Measurements from ENCODE around the gene ABHD17A.
A peak's percentile ranks its signal among the peaks of the same experiment; 100 is the strongest.
"Not testable (repeated sequence)": the region's sequence is repeated elsewhere in the genome, so short reads cannot be mapped to it uniquely, and the experiment has no call there.

The ABHD17A gene

DNA sequence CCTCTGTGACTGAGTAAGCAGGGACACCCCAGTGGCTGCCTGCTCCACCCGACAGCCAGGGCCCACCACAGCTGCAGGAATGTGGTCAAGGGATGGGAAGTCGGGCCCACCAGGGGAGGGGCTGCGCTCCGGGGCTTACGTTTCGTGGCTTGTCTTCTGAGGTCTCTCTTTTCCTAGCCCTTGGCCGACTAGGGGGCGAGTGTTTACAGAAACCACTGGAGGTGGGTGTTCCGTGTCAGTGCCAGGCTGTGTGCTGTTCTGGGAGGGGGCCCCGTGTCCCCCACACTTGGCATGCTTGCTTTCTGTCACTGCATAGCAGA lies 24.4 kb upstream of the ABHD17A start:
- no peak for DNase-seq

DNA sequence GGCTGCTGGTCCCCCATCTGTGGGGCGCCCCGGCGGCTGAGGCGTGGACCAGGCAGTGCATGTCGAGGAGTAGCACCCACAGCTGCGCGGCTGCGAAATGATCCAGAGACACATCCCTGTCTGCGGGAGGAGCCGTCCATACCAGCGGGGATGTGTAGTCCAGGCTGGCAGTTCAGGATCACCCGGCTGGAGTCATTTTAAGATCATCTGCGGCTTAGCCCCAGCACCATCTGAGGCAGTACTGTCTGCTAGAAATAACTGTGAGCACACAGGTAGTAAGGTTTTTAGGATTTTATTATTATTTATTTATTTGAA lies 23.0 kb upstream of the ABHD17A start:
- no peak for DNase-seq

DNA sequence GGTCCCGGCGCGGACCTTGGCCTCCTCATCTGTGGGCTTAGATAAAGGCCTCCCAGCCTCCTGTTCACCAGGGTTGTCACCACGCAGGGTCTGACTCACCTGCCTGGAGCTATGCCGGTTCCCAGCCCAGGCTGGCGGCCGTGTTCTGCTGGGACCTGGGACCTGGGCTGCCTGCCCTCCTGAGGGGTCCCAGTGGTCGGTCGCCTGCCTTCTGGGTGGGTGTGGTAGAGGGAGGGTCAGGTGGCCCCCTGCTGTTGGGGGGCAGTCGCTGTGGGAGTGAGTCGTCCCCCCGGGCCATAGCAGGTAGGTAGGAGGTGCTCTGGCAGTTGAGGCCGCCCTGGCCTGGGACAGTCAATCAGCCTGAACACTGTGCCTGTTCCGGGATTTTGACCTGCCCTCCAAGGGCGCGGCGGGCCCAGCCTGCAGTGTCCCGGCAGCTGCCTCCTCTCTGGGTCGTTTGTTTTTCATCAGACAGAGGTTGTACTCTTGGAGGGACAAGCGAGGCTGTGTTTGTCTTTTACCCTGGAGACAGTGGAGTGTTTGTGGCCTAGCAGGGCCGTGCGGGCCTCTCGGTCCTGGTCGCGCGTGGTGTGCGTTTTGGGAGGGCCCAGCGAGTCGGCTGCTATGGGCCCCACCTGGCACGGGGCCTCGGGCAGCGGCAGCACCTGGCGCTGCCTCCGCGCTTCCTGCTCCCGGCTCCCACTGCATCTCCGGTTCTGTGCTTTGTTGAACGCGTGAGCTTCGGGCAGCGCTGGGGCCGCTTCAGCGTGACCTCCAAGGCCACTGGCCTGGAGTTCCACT lies 22.5 kb upstream of the ABHD17A start:
- no peak for DNase-seq

DNA sequence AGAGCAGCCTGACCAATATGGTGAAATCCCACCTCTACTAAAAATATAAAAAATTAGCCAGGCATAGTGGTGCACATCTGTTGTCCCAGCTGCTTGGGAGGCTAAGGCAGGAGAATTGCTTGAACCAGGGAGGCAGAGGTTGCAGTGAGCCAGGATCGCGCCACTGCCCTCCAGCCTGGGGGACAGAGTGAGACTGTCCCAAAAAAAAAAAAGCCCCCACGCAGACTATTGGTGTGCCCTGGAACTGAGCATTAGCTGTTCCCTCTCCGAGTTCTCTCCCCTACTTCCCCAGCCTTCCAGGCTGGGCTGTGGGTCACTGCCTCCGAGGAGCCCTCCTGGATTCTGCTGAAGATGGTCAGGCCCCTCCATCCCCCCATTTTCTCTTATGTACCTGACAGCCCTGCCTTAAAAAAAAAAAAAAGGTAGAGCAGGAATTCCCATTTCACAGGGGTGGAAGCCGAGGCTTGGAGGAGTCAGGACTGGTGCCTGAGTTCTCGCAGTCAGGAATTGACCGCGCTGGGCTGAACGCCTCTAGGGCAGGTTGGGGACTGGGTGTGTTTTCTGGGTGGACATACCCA lies 21.8 kb upstream of the ABHD17A start:
- no peak for DNase-seq

DNA sequence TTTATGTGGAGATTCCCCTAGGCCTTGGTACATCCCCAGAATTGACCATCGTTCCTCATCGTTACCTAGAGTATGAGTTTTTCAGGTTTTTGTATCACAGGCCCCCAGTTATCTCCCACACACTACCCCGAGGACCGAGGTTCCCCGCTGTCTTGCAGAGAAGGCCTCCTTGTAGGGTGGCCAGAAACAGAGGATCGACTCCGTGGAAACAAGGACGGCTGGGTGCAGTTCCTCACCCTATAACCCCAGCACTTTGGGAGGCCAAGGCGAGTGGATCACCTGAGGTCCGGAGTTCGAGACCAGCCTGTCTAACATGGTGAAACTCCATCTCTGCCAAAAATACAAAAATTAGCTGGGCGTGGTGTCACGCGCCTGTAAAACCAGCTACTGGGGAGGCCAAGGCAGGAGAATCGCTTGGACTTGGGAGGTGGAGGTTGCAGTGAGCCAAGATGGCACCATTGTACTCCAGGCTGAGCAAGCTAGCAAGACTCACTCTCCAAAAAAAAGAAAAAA lies 20.6 kb upstream of the ABHD17A start:
- no peak for DNase-seq

DNA sequence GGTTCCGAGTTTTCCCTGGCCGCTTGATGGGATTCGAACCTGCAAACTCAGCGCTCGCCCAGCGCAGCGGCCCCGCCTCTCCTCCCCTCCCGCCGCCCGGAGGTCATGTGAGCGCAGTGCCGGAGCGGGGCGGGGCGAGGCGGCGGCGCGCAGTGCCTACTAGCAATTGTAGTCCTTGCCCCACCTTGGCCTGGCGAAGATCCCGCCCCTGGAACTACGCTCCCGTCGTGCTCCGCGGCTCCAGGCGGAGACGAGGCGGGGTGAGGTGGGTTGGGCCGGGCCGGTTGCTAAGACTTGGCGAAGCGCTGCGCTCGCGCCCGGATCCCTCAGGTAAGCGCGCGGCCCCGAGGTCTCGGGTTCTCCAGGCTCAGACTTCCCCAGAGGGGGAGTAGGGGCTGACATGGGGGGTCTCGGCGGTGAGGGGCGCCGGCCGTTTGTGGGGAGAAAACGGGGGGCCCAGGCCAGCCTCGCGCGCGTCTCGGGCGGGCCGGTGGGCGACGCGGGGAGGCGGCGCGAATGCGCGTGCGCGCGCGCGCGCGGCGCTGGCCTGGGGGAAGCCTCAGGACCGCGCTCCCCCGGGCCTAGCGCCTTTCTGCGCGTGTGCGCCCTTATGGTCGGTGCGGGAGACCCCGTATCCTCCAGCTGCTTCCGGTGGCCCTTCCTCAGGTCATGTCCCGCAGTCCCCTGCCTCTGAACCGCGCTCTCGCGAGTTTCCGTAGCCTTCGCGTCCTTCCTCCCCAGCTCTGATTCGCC lies 20.0 kb upstream of the ABHD17A start, which contains the start of the genes ADAT3 and SCAMP4:
TSS of gene ADAT3 (plus strand) at position 290 of the 753 bp plus-strand sequence. CDS start 6,649 bp downstream, outside the sequence.
TSS of gene SCAMP4 (plus strand) at position 290 of the 753 bp plus-strand sequence. CDS start 9,621 bp downstream, outside the sequence.
- DNase-seq = peak; percentile 99

DNA sequence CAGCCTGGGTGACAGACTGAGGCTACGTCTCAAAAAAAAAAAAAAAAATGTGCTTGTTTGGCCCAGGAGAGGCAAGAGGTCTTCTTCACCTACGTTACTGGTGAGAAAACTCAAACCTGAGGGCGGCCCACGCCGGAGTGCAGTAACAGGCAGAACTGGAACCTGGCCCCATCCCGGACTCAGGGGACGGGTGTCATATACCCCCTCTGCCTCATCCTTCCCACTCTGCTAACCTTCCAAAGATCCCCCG lies 19.5 kb upstream of the ABHD17A start:
- DNase-seq = no peak

DNA sequence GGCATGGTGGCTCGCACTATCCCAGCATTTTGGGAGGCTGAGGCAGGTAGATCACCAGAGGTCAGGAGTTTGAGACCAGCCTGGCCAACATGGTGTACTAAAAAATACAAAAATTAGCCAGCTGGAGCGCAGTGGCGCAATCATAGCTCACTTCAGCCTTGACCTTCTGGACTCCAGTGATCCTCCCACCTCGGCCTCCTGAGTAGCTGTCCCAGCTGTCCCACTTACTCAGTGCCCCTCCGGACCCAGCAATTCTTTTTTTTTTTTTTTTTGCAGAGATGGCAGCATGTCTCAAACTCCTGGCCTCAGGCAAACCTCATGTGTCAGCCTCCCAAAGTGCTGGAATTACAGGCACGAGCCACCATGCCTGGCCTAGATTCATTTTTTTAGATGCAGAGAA lies 17.6 kb upstream of the ABHD17A start:
- no peak for DNase-seq

DNA sequence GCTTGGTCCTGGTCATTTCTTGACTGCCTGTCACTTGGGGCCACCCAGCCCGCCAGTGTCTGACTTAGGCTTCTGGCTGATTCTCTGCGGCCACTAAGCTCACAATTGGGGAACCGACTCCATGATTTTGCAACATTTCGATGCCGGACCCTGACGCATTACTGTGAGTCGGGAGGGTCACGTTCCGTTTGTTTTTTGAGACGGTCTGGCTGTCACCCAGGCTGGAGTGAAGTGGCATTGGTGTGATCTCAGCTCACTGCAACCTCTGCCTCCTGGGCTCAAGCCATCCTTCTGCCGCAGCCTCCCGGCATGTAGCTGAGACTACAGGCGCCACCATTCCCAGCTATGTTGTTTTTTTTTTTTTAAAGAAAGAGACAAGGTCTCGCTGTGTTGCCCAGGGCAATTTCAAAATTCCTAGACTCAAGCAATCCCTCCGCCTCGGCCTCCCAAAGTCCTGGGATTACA lies 16.7 kb upstream of the ABHD17A start:
- DNase-seq = no peak

DNA sequence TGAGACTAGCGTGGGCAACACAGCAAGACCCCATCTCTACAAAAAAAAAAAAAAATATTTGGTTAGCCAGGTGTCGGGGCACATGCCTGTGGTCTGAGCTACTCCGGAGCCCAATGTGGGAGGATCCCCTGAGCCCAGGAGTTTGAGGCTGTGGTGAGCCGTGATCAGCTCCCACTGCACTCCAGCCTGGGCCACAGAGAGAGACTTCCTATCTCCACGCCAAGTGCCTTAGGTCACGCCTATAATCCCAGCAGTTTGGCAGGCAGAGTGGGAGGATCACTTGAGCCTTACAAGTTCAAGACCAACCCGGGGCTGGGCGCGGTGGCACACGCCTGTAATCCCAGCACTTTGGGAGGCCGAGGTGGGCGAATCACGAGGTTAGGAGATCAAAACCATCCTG lies 11.2 kb upstream of the ABHD17A start:
- no peak for DNase-seq

DNA sequence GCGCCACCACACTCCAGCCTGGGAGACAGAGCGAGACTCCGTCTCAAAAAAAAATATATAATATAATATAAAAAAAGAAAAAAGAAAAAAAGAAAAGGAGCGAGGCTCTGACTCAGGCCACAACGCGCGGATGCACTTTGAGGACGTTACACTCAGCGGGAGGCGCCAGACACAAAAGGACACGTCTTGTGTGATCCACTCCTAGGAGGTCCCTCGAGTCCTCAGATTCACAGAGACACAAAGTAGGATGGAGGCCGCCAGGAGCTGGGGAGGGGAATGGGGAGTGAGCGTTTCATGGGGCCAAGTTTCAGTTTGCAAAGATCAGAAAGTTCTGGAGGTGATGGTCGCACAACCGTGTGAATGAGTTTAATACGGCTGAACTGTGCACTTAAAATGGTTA lies 8.5 kb upstream of the ABHD17A start:
- no peak for DNase-seq

DNA sequence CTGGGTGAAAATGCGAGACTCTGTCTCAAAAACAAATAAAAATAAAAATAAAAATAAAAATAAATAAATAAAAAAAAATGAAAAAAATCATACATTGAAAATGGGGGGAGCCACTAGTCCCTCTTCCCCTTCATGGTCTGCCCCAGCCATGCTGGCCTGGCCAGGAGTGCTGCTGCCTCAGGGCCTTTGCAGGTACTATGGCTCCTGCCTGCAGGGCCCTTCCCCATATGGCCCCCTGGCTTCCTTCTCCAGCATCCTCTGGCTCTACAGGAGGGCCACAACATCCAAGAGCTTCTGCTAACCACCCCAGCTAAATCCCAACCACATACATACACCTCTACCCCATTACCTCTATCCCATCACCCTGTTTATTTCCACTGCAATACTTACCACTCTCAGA lies 4.6 kb upstream of the ABHD17A start:
- no peak for DNase-seq

DNA sequence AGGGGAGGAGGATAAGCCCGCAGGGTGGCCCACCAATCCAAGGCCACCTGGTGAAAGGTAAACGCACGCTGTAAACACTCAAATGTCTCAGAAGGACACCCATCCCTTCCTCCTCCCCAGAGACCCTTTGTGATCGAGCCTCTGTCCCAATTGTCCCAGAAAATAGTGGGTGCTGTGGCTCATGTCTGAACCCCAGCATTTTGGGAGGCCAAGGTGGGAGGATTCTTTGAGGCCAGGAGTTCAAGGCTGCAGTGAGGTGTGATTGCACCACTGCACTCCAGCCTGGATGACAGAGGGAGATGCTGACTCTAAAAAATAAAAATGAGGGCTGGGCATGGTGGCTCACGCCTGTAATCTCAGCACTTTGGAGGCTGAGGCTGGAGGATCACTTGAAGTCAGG lies 3.1 kb upstream of the ABHD17A start:
- no peak for DNase-seq

DNA sequence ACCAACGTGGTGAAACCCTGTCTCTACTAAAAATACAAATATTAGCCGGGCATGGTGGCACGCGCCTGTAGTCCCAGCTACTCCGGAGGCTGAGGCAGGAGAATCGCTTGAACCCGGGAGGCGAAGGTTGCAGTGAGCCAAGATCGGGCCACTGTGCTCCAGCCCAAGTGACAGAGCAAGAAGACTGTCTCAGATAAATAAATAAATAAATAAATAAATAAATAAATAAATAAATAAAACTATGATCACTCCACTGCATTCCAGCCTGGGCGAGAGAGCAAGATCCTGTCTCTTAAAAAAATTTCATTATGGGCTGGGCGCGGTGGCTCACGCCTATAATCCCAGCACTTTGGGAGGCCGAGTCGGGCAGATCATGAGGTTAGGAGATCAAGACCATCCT lies 1.1 kb upstream of the ABHD17A start:
- not testable (repeated sequence) for DNase-seq

DNA sequence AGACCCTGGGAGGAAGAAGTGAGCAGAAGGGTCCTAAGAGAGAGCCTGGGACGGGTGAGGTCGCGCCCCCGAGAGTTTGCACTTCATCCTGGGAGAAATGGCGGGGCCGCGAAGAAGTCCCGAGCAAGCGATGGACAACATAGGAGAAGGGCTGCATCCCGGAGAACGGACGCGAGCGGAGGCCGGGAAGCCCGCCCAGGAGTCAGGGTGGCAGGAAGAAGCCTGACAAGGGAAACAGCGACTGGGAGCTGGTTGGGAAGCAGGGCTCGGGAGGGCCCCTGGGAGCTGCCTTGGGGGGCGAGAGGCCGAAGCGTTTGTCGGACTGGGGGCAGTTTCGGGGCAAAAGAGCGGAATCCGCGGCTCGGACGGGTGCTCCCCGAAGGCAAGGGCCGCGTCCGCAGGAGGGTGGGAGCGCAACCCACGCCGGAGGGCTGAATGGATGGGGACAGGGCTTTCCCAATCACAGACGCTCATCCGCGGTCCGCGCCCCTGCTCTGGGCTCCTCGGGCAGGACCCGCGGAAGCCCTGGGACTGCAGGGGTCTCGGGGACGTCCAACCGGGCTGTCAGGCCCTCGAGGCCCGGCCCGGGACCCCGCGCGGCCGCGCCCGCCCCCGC lies 469 bp downstream of the ABHD17A start:
- DNase-seq = no peak

DNA sequence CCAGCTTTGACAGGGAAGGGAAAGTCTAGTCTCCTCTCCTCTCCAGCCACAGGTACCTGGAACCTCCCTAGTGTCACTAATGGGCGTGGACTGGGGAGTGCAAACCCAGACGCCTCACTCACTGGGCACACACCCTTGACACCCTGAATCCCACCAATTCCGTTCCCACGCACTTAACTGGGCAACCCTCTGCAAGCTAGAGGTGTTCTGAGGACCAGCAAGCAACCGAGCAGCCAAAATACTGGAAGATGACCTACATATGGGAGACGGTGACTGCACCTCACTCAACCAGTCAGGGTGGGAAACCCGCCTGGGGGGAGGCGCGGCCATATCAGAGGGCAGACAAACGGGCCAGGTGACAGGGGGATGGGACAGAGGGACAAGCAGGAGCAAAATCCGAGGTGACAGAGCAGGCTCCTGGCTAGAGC lies 991 bp downstream of the ABHD17A start:
- DNase-seq = no peak

DNA sequence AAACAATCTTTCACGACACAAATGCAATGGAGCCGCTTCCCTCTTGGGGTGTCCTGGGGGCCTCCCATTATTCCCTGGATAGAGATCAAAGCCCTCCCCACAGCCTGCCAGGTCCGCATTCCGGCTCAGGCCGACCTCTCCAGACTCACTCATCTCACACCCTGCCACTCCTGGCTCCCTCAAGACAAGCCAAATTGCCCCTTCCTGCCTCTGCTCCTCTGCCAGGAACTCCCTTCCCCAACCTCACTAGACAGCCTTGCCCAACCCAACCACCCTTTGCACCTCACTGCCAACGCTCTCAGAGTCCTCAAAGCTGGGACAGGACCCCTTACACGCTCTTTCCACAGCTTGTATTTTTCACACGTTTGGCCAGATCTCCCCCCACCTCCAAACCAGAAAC lies 1.5 kb downstream of the ABHD17A start:
- DNase-seq = no peak

DNA sequence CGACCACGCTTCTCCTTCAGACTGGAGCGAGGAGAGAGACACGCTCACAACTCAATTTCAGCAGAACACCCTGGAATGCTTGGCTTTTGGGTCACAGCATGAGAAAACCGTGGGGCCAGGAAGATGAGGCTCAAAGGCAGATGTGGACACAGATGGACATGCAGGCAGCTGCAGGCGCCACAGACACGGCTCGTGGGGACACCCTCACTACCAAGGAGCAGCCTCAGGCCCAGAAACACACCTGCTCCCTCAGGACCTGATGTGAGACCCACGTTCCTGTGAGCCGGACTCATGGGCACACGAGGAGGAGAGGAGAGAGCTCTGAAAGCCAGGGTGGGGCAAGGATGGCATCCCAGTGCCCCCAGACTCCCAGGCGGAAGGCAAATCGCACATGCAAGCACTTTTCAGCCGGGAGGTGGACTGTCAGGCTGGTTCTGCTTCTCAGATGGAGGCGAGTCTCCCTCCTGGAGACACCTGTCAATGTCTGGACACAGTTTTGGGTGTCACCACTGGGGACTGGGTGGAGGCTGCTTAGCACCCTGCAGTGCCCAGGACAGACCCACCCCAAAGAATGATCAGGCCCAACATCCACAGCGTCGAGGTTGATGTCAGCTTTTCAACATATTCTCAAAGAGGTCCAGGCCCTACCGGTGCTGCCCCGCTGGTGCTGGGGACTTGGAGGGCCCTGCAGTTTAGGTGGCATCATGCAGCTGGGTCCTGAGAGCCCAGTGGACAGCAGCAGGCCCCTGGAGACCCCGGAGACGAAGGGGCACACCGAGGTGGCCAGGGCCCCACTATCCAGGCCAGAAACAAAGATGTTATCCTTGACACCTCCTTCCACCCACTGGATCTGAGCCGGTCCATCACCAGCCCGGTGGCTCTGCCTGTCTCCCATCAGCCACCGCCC lies 2.3 kb downstream of the ABHD17A start:
- no peak for DNase-seq

DNA sequence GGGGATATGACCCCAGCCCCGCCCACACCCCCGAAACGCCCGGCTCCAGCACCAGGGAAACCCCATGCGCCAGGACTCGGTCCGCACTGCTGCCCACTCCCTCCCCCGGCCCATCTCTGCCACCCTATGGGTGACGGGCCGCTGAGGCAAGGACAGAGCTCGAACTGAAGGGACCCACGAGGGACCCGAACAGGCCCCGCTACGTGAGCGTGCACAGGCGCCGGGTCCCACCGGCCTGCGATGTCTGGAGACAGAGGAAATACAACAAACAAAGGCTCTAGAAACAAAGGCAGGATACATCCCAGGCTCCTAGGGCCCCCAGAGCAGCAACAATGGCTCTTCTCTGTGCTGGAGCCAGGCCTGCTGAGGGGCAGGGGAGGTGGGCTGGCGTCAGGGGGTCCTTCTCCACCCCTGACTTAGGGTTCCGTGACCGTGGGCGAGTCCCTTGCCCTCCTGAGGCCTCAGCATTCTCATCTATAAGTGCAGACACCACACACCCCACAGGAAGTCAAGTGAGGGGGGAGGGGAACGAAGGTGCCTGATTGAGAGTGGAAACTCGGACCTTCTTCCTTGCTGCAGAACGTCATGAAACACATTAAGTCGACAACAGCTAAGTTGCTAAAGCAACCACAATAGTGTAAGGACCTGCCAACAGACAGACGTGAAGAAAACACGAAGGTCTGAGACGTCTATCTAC lies 3.1 kb downstream of the ABHD17A start:
- DNase-seq = peak; percentile 58

DNA sequence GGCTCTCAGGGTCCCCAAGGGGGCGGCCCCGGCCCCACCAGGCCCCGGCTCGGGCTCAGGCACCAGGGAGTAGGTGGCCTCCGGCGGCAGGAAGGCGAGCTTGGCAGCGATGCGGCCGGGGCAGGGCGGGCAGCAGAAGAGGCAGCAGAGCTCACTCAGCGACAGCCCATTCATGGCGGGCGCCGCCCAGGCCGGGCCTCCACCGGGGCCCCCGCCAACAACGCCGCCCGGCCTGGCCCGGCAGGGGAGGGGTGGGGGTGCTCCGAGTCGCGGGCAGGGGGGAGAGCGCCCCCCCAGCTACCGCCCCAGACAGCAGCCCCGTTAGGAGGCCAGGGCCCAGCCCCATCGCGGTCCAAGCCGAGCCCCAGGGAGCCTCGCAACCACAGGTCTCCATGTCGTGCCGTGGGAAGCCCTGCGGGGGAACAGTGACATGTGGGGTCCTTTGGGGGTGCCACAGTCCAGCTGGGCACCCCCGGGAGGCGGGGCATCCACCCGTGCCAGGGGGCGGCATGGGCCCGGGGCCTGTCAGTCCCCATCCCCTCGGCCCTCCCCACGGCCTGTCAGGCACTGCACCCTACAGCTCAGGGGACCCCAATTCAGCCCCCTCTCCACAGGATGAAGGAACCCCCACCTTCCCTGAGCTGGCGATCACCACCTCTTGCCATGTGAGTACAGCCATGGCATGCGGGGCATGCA lies 3.8 kb downstream of the ABHD17A start:
- DNase-seq = not testable (repeated sequence)

Measured in activated effector memory CD4-positive, alpha-beta T cell treated with Interleukin-2 at 50 U/mL for 16 hours (primary cell).